H9 (cell line): ENCODE results near the gene PTCD2. TPM values are rescaled to one million over a fixed set of nuclear protein-coding genes. Genes with fewer than 3 reads are reported as not detected.

Experiments used
- DNase-seq: peaks from one replicate; pipeline ENCODE4 v3.0.0-alpha.2; 2017
- H2AFZ ChIP-seq: one replicate; pipeline ENCODE4 v1.6.1; 2013; ENCODE audit warnings: mild to moderate bottlenecking, low read length, control low read depth, moderate library complexity
- H2AK5ac ChIP-seq: 2 replicates; pipeline ENCODE4 v1.6.1; 2013; ENCODE audit warnings: low read length, control low read depth, mixed read lengths; ENCODE audit not compliant: insufficient read length
- H2BK120ac ChIP-seq: one replicate; pipeline ENCODE4 v1.6.1; 2013; ENCODE audit warnings: low read depth, mild to moderate bottlenecking, low read length, control low read depth, inconsistent platforms; ENCODE audit not compliant: poor library complexity, severe bottlenecking
- H2BK12ac ChIP-seq: 2 replicates; pipeline ENCODE4 v1.6.1; 2013; ENCODE audit warnings: low read length, control low read depth, mixed read lengths, low read depth; ENCODE audit not compliant: insufficient read length
- H2BK15ac ChIP-seq: 2 replicates; pipeline ENCODE4 v1.6.1; 2013; ENCODE audit warnings: low read depth, low read length, control low read depth
- H2BK20ac ChIP-seq: one replicate; pipeline ENCODE4 v1.6.1; 2013; ENCODE audit warnings: low read depth, mild to moderate bottlenecking, low read length, control low read depth, inconsistent platforms; ENCODE audit not compliant: poor library complexity, severe bottlenecking
- H2BK5ac ChIP-seq: 2 replicates; pipeline ENCODE4 v1.6.1; 2013; ENCODE audit warnings: low read length, control low read depth, mixed read lengths; ENCODE audit not compliant: insufficient read length
- H3K14ac ChIP-seq: 2 replicates; pipeline ENCODE4 v1.6.1; 2013; ENCODE audit warnings: low read length, control low read depth; ENCODE audit not compliant: insufficient read depth
- H3K18ac ChIP-seq: 2 replicates; pipeline ENCODE4 v1.6.1; 2013; ENCODE audit warnings: low read depth, mild to moderate bottlenecking, mixed read lengths, low read length, control low read depth; ENCODE audit not compliant: insufficient read length
- H3K23ac ChIP-seq: 2 replicates; pipeline ENCODE4 v1.6.1; 2013; ENCODE audit warnings: low read length, control low read depth, mixed read lengths, low read depth; ENCODE audit not compliant: insufficient read length
- H3K23me2 ChIP-seq: 2 replicates; pipeline ENCODE4 v1.6.1; 2013; ENCODE audit warnings: low read depth, mild to moderate bottlenecking, mixed read lengths, low read length, control low read depth; ENCODE audit not compliant: insufficient read length, poor library complexity, severe bottlenecking
- H3K27ac ChIP-seq: 2 replicates; pipeline ENCODE4 v1.5.1; 2013; ENCODE audit warnings: low read length, control low read depth, mixed read lengths, low read depth; ENCODE audit not compliant: insufficient read length
- H3K27me3 ChIP-seq: 2 replicates; pipeline ENCODE4 v1.6.1; 2013; ENCODE audit warnings: low read length, control low read depth, inconsistent platforms; ENCODE audit not compliant: insufficient read depth
- H3K4ac ChIP-seq: 2 replicates; pipeline ENCODE4 v1.6.1; 2013; ENCODE audit warnings: low read depth, mild to moderate bottlenecking, control low read depth, inconsistent platforms, low read length, moderate library complexity
- H3K4me1 ChIP-seq: 2 replicates; pipeline ENCODE4 v1.6.1; 2013; ENCODE audit warnings: low read length, control low read depth, inconsistent platforms; ENCODE audit not compliant: insufficient read depth
- H3K4me2 ChIP-seq: 2 replicates; pipeline ENCODE4 v1.6.1; 2013; ENCODE audit warnings: low read length, control low read depth, mixed read lengths; ENCODE audit not compliant: insufficient read length, insufficient read depth
- H3K56ac ChIP-seq: 2 replicates; pipeline ENCODE4 v1.6.1; 2013; ENCODE audit warnings: low read depth, mild to moderate bottlenecking, mixed read lengths, low read length, control low read depth; ENCODE audit not compliant: insufficient read length
- H3K79me1 ChIP-seq: 2 replicates; pipeline ENCODE4 v1.6.1; 2013; ENCODE audit warnings: low read depth, mild to moderate bottlenecking, moderate library complexity, low read length, control low read depth, inconsistent platforms; ENCODE audit not compliant: insufficient read depth, poor library complexity, severe bottlenecking
- H3K79me2 ChIP-seq: 2 replicates; pipeline ENCODE4 v1.6.1; 2013; ENCODE audit warnings: low read length, control low read depth, inconsistent platforms; ENCODE audit not compliant: insufficient read depth
- H3K9ac ChIP-seq: 2 replicates; pipeline ENCODE4 v1.6.1; 2013; ENCODE audit warnings: low read length, control low read depth, mixed read lengths; ENCODE audit not compliant: insufficient read length; ENCODE audit errors: extremely low read depth
- H3K9me3 ChIP-seq: one replicate; pipeline ENCODE4 v1.6.1; 2013; ENCODE audit warnings: low read depth, low read length, inconsistent platforms; ENCODE audit not compliant: control insufficient read depth
- H3T11ph ChIP-seq: one replicate; pipeline ENCODE4 v1.6.1; 2013; ENCODE audit warnings: mild to moderate bottlenecking, low read length, control low read depth, inconsistent platforms
- H4K20me1 ChIP-seq: one replicate; pipeline ENCODE4 v1.6.1; 2013; ENCODE audit not compliant: control insufficient read depth, insufficient read length, insufficient read depth
- H4K5ac ChIP-seq: 2 replicates; pipeline ENCODE4 v1.6.1; 2013; ENCODE audit warnings: low read depth, mild to moderate bottlenecking, mixed read lengths, low read length, control low read depth; ENCODE audit not compliant: insufficient read length
- H4K8ac ChIP-seq: replicated peaks from 2 replicates; pipeline ENCODE4 v1.6.1; 2013; ENCODE audit warnings: low read length, control low read depth, mixed read lengths, low read depth; ENCODE audit not compliant: insufficient read length
- H4K91ac ChIP-seq: 2 replicates; pipeline ENCODE4 v1.6.1; 2013; ENCODE audit warnings: low read depth, mild to moderate bottlenecking, moderate library complexity, mixed read lengths, low read length, control low read depth; ENCODE audit not compliant: insufficient read length
- H3K27ac Mint-ChIP-seq, 3 experiments: 2 replicates in 2 of 3; 3 replicates in 1 of 3; pipeline ENCODE4 v1.8.0; 2020 to 2021; ENCODE audit warnings: mixed read lengths in 3 of 3, mild to moderate bottlenecking in 1 of 3, moderate library complexity in 1 of 3
- H3K27me3 Mint-ChIP-seq: 2 replicates; pipeline ENCODE4 v1.8.0; 2021; ENCODE audit warnings: low read depth, mild to moderate bottlenecking, moderate library complexity, mixed read lengths
- H3K36me3 Mint-ChIP-seq, 3 experiments: 2 replicates in 2 of 3; 3 replicates in 1 of 3; pipeline ENCODE4 v1.8.0; 2020 to 2021; ENCODE audit warnings: low read depth in 3 of 3, mixed read lengths in 3 of 3; ENCODE audit not compliant: insufficient read depth in 1 of 3
- H3K4me1 Mint-ChIP-seq, 2 experiments: 2 replicates each; pipeline ENCODE4 v1.8.0; 2020; ENCODE audit warnings: mixed read lengths in 2 of 2
- H3K4me3 Mint-ChIP-seq, 2 experiments: 2 replicates in 1 of 2; 3 replicates in 1 of 2; pipeline ENCODE4 v1.8.0; 2020 to 2021; ENCODE audit warnings: mild to moderate bottlenecking in 2 of 2, mixed read lengths in 2 of 2, moderate library complexity in 1 of 2
- H3K9me3 Mint-ChIP-seq, 2 experiments: 2 replicates in 1 of 2; 3 replicates in 1 of 2; pipeline ENCODE4 v1.8.0; 2020; ENCODE audit warnings: mild to moderate bottlenecking in 2 of 2, mixed read lengths in 2 of 2, moderate library complexity in 1 of 2
- CTCF ChIP-seq: fragments of 200-600 bp; sonication (generic); conservative IDR thresholded peaks from 3 replicates; pipeline ENCODE4 v1.8.0; 2021; ENCODE audit warnings: antibody characterized with exemption, mild to moderate bottlenecking
- WGBS: extraction: QIAGEN DNeasy Blood & Tissue Kit; methylation state at CpG from one replicate; pipeline ENCODE4 v1.1.7; 2013; ENCODE audit warnings: missing lambda C conversion rate, low lambda C conversion rate, mixed read lengths; ENCODE audit not compliant: insufficient read length; ENCODE audit errors: extremely low coverage; 5-methylcytosine and 5-hydroxymethylcytosine counted together
- total RNA-seq: library from RNA; stranded (reverse); gene quantifications from 2 replicates; pipeline ENCODE4 v1.2.1, GENCODE V29; 2021

The PTCD2 gene
- total RNA-seq, 1 experiment from 2014 or later: 12.7 TPM

DNA sequence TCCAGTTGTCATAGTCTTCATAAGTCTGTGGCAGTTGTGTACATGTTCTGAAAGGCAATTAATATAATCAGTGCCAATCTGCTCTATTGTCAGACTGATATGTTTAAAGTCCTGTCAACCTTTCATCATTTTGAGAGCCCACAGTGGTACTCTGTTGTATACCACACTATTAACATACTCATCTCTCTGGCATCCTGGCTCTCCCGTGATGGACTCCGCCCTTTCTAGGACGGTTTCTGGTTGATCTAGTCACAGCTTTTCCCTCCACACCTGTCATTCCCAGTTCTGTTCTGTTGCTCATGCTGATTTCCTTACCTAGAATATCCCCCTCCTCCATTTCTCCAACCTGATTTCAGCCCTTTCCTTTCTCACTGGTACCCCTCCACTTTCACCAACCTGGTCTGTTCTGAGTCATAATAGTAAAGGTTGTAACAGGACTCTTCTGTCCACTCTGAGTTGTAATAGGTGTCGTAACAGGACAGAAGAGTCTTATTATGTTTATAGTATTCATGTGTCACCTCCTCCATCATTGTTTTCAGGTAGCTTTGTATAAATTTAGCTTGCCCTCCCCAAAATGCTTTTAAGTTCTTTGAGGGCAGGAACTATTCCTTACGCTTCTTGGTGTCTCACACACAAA, 4.1 kb downstream of the PTCD2 start:
- Histone ChIP-seq H4K20me1 (no peaks in the 10 kb centered on the region), H3K23ac (no peak overlapping the region), H2BK15ac (no peak overlapping the region), H4K91ac (no peak overlapping the region), H2AFZ (no peak overlapping the region), H4K8ac (no peak overlapping the region), H3K56ac (no peak overlapping the region), H2AK5ac (no peak overlapping the region), H3K14ac (no peak overlapping the region), H3K18ac (no peak overlapping the region), H3K23me2 (no peaks in the 10 kb centered on the region), H3K9me3 (no peaks in the 10 kb centered on the region), H3T11ph (no peak overlapping the region), H2BK12ac (no peak overlapping the region), H2BK20ac (no peak overlapping the region), H3K9ac (no peak overlapping the region), H4K5ac (no peak overlapping the region), H2BK120ac (no peak overlapping the region), H3K27me3 (no peaks in the 10 kb centered on the region), H3K27ac (no peak overlapping the region), H3K4me1 (no peaks in the 10 kb centered on the region), H3K4me2 (no peak overlapping the region), H3K79me2 (no peaks in the 10 kb centered on the region), H2BK5ac (no peak overlapping the region), H3K79me1 (no peaks in the 10 kb centered on the region), H3K4ac (no peak overlapping the region)
- H3K4me3 Mint-ChIP-seq: no peak overlapping the region
- peaks cover 13 to 44% (median 44%) of the 10 kb centered on the region in 3 experiments; a peak in 6 of 7 replicates for H3K36me3 Mint-ChIP-seq
- no CpG with 5 or more reads among the region's 5 CpGs for WGBS
- no peaks in the 10 kb centered on the region for H3K27me3 Mint-ChIP-seq
- peak overlapping the region in 1 of 3 experiments; percentile 5; a peak in 1 of 7 replicates for H3K27ac Mint-ChIP-seq
- H3K9me3 Mint-ChIP-seq: peaks cover 0 to 3% of the 10 kb centered on the region in 2 experiments; a peak in 1 of 5 replicates
- H3K4me1 Mint-ChIP-seq: peaks cover 6 to 11% of the 10 kb centered on the region in 2 experiments
- no peak for DNase-seq
- no peak for TF ChIP-seq CTCF
